HG03060 (cell line): ENCODE measurements around the gene CDK5.
A peak's percentile ranks its signal among the peaks of the same experiment; 100 is the strongest.
"Not testable (repeated sequence)": the region's sequence is repeated elsewhere in the genome, so short reads cannot be mapped to it uniquely, and the experiment has no call there.

ENCODE experiments used
- ATAC-seq: cut with Tn5 transposase; IDR thresholded peaks from one replicate; pipeline ENCODE4 v1.9.1; 2021; ENCODE audit warnings: low read depth, moderate number of reproducible peaks; ENCODE audit not compliant: unreplicated experiment

Gene CDK5

GRCh38 chr7:151059367-151060112, 1.8 kb upstream of the CDK5 start, which contains the start of gene SLC4A2:
Gene SLC4A2 (plus strand): TSS chr7:151059589. CDS start chr7:151061988, 2,399 bp downstream.
- ATAC-seq: no peak

GRCh38 chr7:151058781-151059366, 1.2 kb upstream of the CDK5 start:
- ATAC-seq: no peak

- peak; percentile 77 for ATAC-seq
Measured at GRCh38 chr7:151057989-151058780, 488 bp upstream of the CDK5 start.

- ATAC-seq: no peak
Measured at GRCh38 chr7:151056666-151057505, 811 bp downstream of the CDK5 start.

GRCh38 chr7:151056283-151056665, 1.4 kb downstream of the CDK5 start:
- no peak for ATAC-seq

- no peak for ATAC-seq
Measured at GRCh38 chr7:151053751-151054150, 3.9 kb downstream of the CDK5 start.

GRCh38 chr7:151053096-151053495, 4.6 kb downstream of the CDK5 start:
- no peak for ATAC-seq

- ATAC-seq: no peak
Measured at GRCh38 chr7:151051108-151051507, 6.6 kb downstream of the CDK5 start.

- no peak for ATAC-seq
Measured at GRCh38 chr7:151048911-151049463, 8.7 kb downstream of the CDK5 start.

GRCh38 chr7:151047976-151048815, 9.5 kb downstream of the CDK5 start, which contains the start of gene ASIC3:
Gene ASIC3 (plus strand): TSS chr7:151048531. CDS start chr7:151048886, 355 bp downstream.
- no peak for ATAC-seq

- ATAC-seq: no peak
Measured at GRCh38 chr7:151046603-151047573, 10.8 kb downstream of the CDK5 start.

GRCh38 chr7:151045967-151046366, 11.7 kb downstream of the CDK5 start:
- no peak for ATAC-seq

GRCh38 chr7:151045262-151045661, 12.4 kb downstream of the CDK5 start:
- no peak for ATAC-seq

- no peak for ATAC-seq
Measured at GRCh38 chr7:151043959-151044358, 13.7 kb downstream of the CDK5 start.

GRCh38 chr7:151043449-151043848, 14.2 kb downstream of the CDK5 start:
- ATAC-seq: not testable (repeated sequence)

GRCh38 chr7:151040616-151041375, 16.9 kb downstream of the CDK5 start:
- ATAC-seq: no peak

GRCh38 chr7:151039850-151040548, 17.7 kb downstream of the CDK5 start:
- no peak for ATAC-seq
